GM13976 (cell line): ENCODE measurements around the gene EVX2.

ENCODE experiments used
- DNase-seq: peaks from one replicate; pipeline ENCODE4 v3.0.0; 2012; ENCODE audit warnings: low spot score
- CTCF ChIP-seq: IDR thresholded peaks from 2 replicates; pipeline ENCODE4 v1.5.1; 2012; ENCODE audit warnings: borderline replicate concordance, mild to moderate bottlenecking; ENCODE audit not compliant: insufficient read depth; ENCODE audit errors: extremely low read depth, missing control alignments, control extremely low read depth
- in situ Hi-C: fragments of 300-500 bp; cut with MboI; formaldehyde crosslinking; loops from one replicate; pipeline ENCODE4 v1.12.0; 2022; ENCODE audit warnings: low sequenced_read_pairs, mixed read lengths, inconsistent platforms; ENCODE audit not compliant: unreplicated experiment

Gene EVX2

GRCh38 chr2:176083796-176084261, at the start of gene EVX2:
TSS of gene EVX2 (minus strand) at chr2:176083962. CDS start at chr2:176083776, 186 bp downstream.
- DNase-seq: peak; percentile 24
- TF ChIP-seq CTCF: no peak
- in situ Hi-C loops: loop anchor here (25.0 kb wide), 1 partner anchor 722 kb away; no protein-coding TSS in a partner anchor

- in situ Hi-C loops: loop anchor here (25.0 kb wide), 1 partner anchor 679 kb away; no protein-coding TSS in a partner anchor
- DNase-seq: no peak
These were observed 49.6 kb upstream of the EVX2 start for GRCh38 chr2:176133389-176133788.

GRCh38 chr2:176132205-176133171, 48.7 kb upstream of the EVX2 start:
- in situ Hi-C loops: loop anchor here (25.0 kb wide), 1 partner anchor 680 kb away; no protein-coding TSS in a partner anchor
- TF ChIP-seq CTCF: no peak
- DNase-seq: no peak

More at GRCh38 chr2:176133389-176133788, 49.6 kb upstream of the EVX2 start:
- no peak for TF ChIP-seq CTCF

- in situ Hi-C loops: loop anchor here (25.0 kb wide), 1 partner anchor 680 kb away; no protein-coding TSS in a partner anchor
- no peak for DNase-seq
- TF ChIP-seq CTCF: no peak
These were observed 48.0 kb upstream of the EVX2 start for GRCh38 chr2:176131848-176132158.

GRCh38 chr2:176130957-176131847, 47.4 kb upstream of the EVX2 start:
- DNase-seq: no peak
- in situ Hi-C loops: loop anchor here (25.0 kb wide), 1 partner anchor 681 kb away; no protein-coding TSS in a partner anchor
- TF ChIP-seq CTCF: no peak
